Keratinocyte (primary cell): Measurements from ENCODE around the gene ATP5F1D.

ENCODE experiments used
- EZH2 ChIP-seq: IDR thresholded peaks from one replicate; pipeline ENCODE4 v1.6.1; 2012; ENCODE audit warnings: inconsistent platforms, mild to moderate bottlenecking, low read length, moderate library complexity
- TF ChIP-seq, protein P1 (sequence below), 3 experiments: IDR thresholded peaks in 1 of 3; conservative IDR thresholded peaks in 1 of 3; optimal IDR thresholded peaks in 1 of 3; 2 replicates in 2 of 3; 3 replicates in 1 of 3; pipeline versions ENCODE3 to v1.5.1; 2011; ENCODE audit warnings: low read length in 3 of 3, mild to moderate bottlenecking in 3 of 3, moderate library complexity in 2 of 3, control low read depth in 1 of 3, inconsistent platforms in 1 of 3; ENCODE audit not compliant: insufficient read depth in 2 of 3; ENCODE audit errors: extremely low read depth in 1 of 3

DNA sequence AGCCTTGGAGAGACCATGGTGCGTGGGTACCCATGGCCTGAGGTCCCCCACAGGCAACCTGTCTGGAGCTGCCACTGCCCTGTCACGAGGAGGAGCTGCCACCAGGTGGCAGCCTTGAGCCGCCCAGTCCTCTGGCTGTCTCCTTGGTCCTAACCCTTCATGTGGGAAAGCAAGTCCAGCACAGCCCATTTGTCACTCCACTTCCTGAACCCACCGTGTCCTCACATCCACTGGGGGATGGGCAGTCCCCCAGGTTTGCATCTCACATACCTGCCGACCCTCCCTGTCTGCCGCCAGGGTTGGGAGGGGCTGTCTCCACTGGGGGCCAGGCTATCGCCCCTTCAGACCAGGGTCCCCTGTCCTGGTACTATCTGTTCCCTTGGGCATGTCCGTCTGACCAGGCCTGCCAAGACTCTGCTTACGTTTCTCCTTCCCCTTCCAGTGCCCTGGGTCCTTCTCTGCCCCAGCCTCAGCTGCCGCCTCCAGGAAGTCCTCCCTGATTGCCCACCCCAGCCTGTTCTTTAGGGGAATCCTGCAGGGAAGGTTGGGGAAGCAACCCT is 38.3 kb downstream of the ATP5F1D start:
- TF ChIP-seq, protein P1, sequence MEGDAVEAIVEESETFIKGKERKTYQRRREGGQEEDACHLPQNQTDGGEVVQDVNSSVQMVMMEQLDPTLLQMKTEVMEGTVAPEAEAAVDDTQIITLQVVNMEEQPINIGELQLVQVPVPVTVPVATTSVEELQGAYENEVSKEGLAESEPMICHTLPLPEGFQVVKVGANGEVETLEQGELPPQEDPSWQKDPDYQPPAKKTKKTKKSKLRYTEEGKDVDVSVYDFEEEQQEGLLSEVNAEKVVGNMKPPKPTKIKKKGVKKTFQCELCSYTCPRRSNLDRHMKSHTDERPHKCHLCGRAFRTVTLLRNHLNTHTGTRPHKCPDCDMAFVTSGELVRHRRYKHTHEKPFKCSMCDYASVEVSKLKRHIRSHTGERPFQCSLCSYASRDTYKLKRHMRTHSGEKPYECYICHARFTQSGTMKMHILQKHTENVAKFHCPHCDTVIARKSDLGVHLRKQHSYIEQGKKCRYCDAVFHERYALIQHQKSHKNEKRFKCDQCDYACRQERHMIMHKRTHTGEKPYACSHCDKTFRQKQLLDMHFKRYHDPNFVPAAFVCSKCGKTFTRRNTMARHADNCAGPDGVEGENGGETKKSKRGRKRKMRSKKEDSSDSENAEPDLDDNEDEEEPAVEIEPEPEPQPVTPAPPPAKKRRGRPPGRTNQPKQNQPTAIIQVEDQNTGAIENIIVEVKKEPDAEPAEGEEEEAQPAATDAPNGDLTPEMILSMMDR (optimal IDR thresholded peaks at IDR 0.05 in 1 of 3, IDR thresholded peaks at IDR 0.05 in 1 of 3, conservative IDR thresholded peaks at IDR 0.05 in 1 of 3; ENCODE audit: extremely low read depth in 1 of 3, insufficient read depth in 2 of 3, low read length in 3 of 3) = peak; percentile 91 to 99 (median 98)
- TF ChIP-seq EZH2 = no peak
